Urinary bladder (tissue), 4 donors: Measurements from ENCODE around the gene DLL4. TPM values are rescaled to one million over a fixed set of nuclear protein-coding genes. Genes with fewer than 3 reads are reported as not detected.

Experiments used
- DNase-seq: peaks from one replicate; pipeline ENCODE4 v3.0.0-alpha.2; 2015; ENCODE audit errors: extremely low spot score
- H3K27ac ChIP-seq: one replicate; pipeline ENCODE4 v1.5.1; 2013; ENCODE audit warnings: low read depth, mild to moderate bottlenecking, moderate library complexity
- H3K36me3 ChIP-seq: one replicate; pipeline ENCODE4 v1.6.1; 2013; ENCODE audit warnings: mild to moderate bottlenecking, moderate library complexity; ENCODE audit not compliant: insufficient read depth
- H3K4me1 ChIP-seq: one replicate; pipeline ENCODE4 v1.6.1; 2013; ENCODE audit warnings: mild to moderate bottlenecking, moderate library complexity; ENCODE audit not compliant: insufficient read depth
- H3K4me3 ChIP-seq: one replicate; pipeline ENCODE4 v1.5.1; 2013; ENCODE audit warnings: low read depth, low read length
- WGBS: extraction: QIAGEN DNeasy Blood & Tissue Kit; methylation state at CpG from one replicate; pipeline ENCODE4 v1.1.7; 2013; 5-methylcytosine and 5-hydroxymethylcytosine counted together
- polyA plus RNA-seq: library from polyadenylated mRNA; stranded (reverse); fragments of 200-250 nt; gene quantifications from one replicate; pipeline ENCODE4 v1.2.3, GENCODE V29; 2013
- total RNA-seq: library from RNA; depleted of rRNA; stranded (reverse); fragments of >200 nt; gene quantifications from one replicate; pipeline ENCODE4 v1.2.3, GENCODE V29; 2014
- donor health status: healthy with polysubstance abuse.
- donor health status: healthy.

Gene DLL4
- total RNA-seq (11.8 TPM), polyA plus RNA-seq (11.2 TPM)

- Histone ChIP-seq H3K36me3 (no peaks in the 10 kb centered on the region), H3K27ac (peak within 1 kb of the TSS; percentile 11), H3K4me3 (peak within 1 kb of the TSS; percentile 41), H3K4me1 (peaks cover 2% of the 10 kb centered on the region)
- DNase-seq, result no peak
- WGBS, result under 1% methylated on average over 71 of the region's 71 CpGs
Measured at GRCh38 chr15:40928821-40929659, at the start of gene DLL4. Gene DLL4, plus strand, starts transcription at chr15:40929340. Its CDS starts 329 bp downstream, at chr15:40929669.

GRCh38 chr15:40879609-40880008, 49.5 kb upstream of the DLL4 start:
- Histone ChIP-seq H3K27ac (no peak overlapping the region), H3K4me3 (no peak overlapping the region)
- 77% methylated on average over 6 of the region's 6 CpGs for WGBS

DNA sequence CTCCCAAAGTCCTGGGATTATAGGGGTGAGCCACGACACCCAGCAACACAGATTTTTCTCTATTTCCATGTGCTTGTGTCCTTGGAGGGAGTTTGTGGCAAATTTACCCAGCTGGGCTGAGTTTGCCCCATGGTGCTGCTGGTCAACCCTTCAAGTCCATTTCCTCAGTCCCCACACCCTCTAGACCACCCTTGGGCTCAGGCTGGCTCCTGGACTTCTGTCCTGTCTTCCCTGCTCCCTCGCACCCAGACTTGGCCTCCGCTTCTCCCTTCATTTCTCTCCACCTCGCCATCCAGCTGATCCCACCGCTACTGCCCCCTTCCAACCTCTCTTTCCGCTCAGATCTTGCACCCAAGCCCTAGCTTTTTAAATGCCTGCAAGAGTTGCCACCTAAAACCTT, 47.8 kb upstream of the DLL4 start:
- no peaks in the 10 kb centered on the region for H3K4me1 ChIP-seq
- DNase-seq, result no peak
- WGBS, result 94% methylated on average over 6 of the region's 6 CpGs

More at GRCh38 chr15:40879609-40880008, 49.5 kb upstream of the DLL4 start:
- Histone ChIP-seq H3K4me1 (no peaks in the 10 kb centered on the region), H3K36me3 (no peaks in the 10 kb centered on the region)
- no peak for DNase-seq

DNA sequence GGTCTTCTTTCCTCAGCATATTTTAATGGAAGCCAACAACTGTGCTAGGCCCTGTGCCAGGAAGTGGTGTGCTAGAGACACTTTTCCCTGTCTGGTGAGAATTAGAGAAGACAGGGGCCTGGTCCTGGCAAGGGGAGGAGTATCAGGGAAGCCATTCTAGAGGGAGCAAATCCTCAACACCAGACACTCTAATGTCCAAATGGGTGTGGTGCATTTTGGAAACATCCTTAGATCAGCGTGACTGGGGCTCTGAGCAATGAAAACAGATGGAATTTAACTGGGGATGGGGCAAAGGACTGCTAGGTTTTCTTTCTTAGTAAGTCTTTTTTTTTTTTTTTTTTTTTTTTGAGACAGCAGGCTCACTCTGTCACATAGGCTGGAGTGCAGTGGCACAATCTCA, 42.6 kb upstream of the DLL4 start:
- no peak overlapping the region for H3K4me3 ChIP-seq
- no peak for DNase-seq
- H3K27ac ChIP-seq, result no peak overlapping the region
- WGBS, result 65% methylated on average over 1 of the region's 1 CpG
- H3K4me1 ChIP-seq, result no peaks in the 10 kb centered on the region
- H3K36me3 ChIP-seq, result no peaks in the 10 kb centered on the region

More for the DNA sequence above, 47.8 kb upstream of the DLL4 start:
- Histone ChIP-seq H3K4me3 (no peak overlapping the region), H3K36me3 (no peaks in the 10 kb centered on the region), H3K27ac (no peak overlapping the region)

GRCh38 chr15:40889112-40889511, 40.0 kb upstream of the DLL4 start:
- Histone ChIP-seq H3K27ac (no peak overlapping the region), H3K4me3 (no peak overlapping the region), H3K4me1 (no peaks in the 10 kb centered on the region), H3K36me3 (no peaks in the 10 kb centered on the region)
- DNase-seq, result no peak

GRCh38 chr15:40891138-40891537, 38.0 kb upstream of the DLL4 start:
- H3K27ac ChIP-seq, result no peak overlapping the region
- H3K4me1 ChIP-seq, result no peaks in the 10 kb centered on the region
- 90% methylated on average over 5 of the region's 5 CpGs for WGBS
- no peak for DNase-seq
- H3K36me3 ChIP-seq, result no peaks in the 10 kb centered on the region
- no peak overlapping the region for H3K4me3 ChIP-seq

GRCh38 chr15:40891810-40892446, 37.2 kb upstream of the DLL4 start:
- DNase-seq, result no peak
- H3K4me1 ChIP-seq, result no peaks in the 10 kb centered on the region
- no peak overlapping the region for H3K4me3 ChIP-seq
- H3K27ac ChIP-seq, result no peak overlapping the region
- whole genome bisulfite sequencing, result 14% methylated on average over 4 of the region's 4 CpGs
- H3K36me3 ChIP-seq, result no peaks in the 10 kb centered on the region

- Histone ChIP-seq H3K27ac (no peak overlapping the region), H3K36me3 (no peaks in the 10 kb centered on the region), H3K4me3 (no peak overlapping the region), H3K4me1 (no peaks in the 10 kb centered on the region)
- WGBS, result 94% methylated on average over 2 of the region's 2 CpGs
- DNase-seq, result no peak
Measured at GRCh38 chr15:40892447-40893012, 36.6 kb upstream of the DLL4 start.

DNA sequence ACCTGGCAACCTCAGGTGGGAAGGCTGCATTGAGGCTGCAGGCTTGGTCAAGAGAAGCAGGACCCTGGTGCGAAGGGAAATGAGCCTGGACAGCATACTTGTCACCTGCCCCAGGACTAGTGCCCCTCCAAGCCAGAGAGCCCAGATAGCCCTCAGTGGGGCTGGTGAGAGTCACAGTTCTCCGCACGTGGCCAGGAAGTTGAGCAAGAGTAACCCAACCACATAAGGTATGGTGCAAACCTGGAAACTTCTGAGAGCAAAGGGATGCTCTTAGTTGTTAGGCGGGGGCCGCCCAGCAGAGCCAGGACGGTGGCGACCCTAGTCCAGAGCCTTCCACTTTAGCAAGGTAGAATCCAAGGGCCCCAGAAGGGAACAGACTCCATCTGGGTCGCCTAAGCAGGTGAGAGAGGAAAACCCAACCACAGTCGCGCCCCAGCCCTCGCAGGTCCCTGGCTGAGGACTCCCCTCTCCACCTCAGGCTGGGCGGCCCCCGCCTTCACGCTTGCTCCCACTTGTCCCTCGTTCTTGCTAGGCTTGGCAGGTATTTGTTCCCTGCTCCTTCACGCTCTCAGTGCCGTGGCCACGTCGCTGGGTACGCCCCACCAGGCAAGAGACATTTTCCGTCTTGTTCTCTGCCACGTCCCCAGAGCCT, 36.0 kb upstream of the DLL4 start:
- no peak overlapping the region for H3K4me3 ChIP-seq
- no peaks in the 10 kb centered on the region for H3K36me3 ChIP-seq
- WGBS, result 82% methylated on average over 22 of the region's 22 CpGs
- no peak for DNase-seq
- no peaks in the 10 kb centered on the region for H3K4me1 ChIP-seq
- no peak overlapping the region for H3K27ac ChIP-seq

DNA sequence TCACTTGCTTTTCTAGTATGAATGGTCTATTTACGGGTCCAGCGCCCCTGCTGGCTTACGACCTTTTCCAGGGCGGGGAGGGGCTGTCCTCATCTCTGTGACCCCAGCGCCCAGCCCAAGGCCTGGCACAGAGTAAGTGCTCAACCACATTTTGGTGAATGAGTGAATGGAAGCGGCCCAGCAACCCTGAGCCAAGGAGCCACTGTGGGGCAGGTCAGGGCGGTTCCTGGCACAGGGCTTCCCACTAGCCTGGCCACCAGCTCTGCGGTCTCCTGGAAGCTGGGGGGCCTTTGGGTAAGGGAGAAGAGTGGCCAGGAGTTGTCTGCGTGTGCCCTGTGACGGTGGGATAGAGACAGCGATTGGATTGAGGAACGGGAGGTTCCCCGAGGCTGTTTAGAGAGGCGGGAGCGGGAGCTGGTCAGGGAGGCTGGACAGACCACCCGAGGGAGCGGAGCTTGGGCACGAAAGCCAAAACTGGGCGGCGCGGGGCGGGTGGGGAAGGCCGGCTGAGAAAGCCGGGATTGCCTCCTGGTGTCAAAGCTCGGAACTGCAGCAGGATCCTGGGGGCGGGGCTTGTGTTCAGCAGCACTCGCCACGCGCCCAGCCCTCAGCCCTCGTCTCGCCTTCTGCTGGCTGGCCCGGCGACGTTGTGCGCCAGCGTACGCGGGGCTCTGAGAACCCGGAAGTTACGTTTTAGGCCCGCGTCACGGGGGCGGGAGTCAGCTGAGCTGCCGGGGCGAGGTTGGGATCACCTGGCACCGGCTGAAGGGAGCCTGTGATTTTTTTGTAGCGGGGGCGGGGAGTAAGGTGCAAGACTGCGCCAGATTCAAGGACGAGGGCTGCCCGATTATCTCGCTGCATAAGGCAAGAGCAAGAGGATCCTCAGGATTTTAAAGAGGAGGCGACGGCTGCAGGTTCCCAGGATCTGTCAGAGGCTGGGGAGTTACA, 35.1 kb upstream of the DLL4 start, which contains the start of gene VPS18:
Gene VPS18 (plus strand): TSS at position 718 of the 948 bp plus-strand sequence. CDS start 319 bp downstream, outside the sequence.
- H3K4me3 ChIP-seq, result peak within 1 kb of the TSS; percentile 63
- no peaks in the 10 kb centered on the region for H3K4me1 ChIP-seq
- peak; percentile 92 for DNase-seq
- no peaks in the 10 kb centered on the region for H3K36me3 ChIP-seq
- H3K27ac ChIP-seq, result peak within 1 kb of the TSS; percentile 74
- WGBS, result 3% methylated on average over 55 of the region's 55 CpGs

DNA sequence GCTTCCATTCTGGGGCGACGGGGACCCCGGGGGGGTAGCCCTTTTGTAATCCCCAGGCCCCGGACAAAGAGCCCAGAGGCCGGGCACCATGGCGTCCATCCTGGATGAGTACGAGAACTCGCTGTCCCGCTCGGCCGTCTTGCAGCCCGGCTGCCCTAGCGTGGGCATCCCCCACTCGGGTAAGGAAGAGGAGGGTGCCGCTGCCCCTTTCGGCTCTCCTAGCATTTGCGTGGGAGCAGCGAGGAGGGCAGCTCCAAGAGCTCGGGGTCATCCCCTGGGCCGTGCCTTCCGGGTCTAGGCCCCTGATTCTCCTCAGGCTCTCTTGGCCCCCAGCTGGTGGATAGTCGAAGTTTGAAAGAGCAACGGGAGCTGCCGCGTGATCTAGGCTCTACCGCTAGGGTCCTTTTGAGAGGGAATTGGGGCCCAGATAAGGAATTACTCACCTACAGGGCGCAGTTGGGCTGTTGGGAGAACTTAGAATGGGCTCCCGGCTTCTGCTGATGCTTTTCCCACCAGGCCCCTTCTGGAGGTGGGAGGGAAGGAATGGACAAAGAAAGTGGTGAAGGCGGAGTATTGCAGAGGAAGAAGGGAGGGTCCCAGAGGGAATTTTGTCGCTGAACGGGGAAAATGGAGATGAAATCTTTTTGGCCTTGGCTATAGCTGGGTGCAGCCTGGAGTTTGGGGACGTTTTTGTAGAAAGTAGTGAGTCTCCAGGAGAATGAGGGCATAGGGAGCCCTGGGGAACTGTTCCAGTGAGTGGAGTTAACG, 34.3 kb upstream of the DLL4 start:
- Histone ChIP-seq H3K27ac (peak overlapping the region; percentile 74), H3K4me3 (peak overlapping the region; percentile 63), H3K36me3 (no peaks in the 10 kb centered on the region), H3K4me1 (no peaks in the 10 kb centered on the region)
- no peak for DNase-seq
- WGBS, result 1% methylated on average over 33 of the region's 33 CpGs

DNA sequence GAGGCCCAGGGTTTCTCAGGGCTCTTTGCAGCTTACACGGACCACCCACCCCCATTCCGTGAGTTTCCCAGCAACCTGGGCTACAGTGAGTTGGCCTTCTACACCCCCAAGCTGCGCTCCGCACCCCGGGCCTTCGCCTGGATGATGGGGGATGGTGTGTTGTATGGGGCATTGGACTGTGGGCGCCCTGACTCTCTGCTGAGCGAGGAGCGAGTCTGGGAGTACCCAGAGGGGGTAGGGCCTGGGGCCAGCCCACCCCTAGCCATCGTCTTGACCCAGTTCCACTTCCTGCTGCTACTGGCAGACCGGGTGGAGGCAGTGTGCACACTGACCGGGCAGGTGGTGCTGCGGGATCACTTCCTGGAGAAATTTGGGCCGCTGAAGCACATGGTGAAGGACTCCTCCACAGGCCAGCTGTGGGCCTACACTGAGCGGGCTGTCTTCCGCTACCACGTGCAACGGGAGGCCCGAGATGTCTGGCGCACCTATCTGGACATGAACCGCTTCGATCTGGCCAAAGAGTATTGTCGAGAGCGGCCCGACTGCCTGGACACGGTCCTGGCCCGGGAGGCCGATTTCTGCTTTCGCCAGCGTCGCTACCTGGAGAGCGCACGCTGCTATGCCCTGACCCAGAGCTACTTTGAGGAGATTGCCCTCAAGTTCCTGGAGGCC, 29.5 kb upstream of the DLL4 start:
- Histone ChIP-seq H3K27ac (no peak overlapping the region), H3K4me3 (no peak overlapping the region), H3K4me1 (no peaks in the 10 kb centered on the region), H3K36me3 (peaks cover 4% of the 10 kb centered on the region)
- 91% methylated on average over 33 of the region's 33 CpGs for WGBS
- no peak for DNase-seq
